ENCODE results near the gene ULK1. TPM values are rescaled to one million over a fixed set of nuclear protein-coding genes. Genes with fewer than 3 reads are reported as not detected.

The ULK1 gene
- total and polyA plus RNA-seq, 2 experiments from 2014 or later = 8.4 to 33.8 TPM

DNA sequence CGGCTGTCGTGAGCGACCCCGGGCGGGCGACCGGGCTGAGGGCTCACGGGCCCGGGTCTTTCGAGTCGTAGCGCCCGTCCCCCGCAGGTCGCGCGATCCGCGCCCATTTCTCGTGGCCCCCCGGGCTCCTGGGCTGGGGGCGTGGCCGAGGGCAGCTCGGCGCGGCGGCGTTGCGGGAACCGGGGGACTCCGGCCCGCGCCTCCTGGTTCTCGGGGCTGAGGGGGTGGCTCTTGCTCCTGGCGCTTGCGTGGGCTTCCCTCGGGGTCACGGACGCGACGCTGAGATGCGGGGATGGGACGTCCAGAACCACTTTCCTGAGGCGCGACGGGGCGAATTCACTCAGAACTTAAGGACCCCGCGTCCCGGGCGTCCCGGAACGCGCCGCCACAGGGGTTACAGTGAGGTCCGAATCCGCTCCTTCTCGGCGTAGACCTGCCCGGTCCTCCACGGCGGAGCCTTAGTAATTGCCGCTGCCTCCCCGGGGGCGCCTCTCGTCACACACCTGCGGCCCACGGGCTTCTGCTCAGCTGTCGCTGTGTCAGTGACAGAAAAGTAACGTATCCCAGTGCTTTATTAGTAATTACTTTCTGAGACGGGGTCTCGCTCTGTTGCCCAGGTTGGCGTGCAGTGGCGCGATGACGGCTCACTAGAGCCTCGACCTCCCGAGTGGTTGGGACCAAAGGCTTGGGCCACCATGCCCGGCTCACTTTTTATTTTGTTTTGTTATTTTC, 55.9 kb downstream of the ULK1 start:
- peak overlapping the region; percentile 88 for H3K4me2 ChIP-seq
- peak overlapping the region; percentile 91 for H3K4me3 ChIP-seq
- H4K20me1 ChIP-seq (replicated peaks; ENCODE audit: insufficient read depth) = peaks cover 31% of the 10 kb centered on the region
- peak overlapping the region; percentile 91 for H3K27ac Mint-ChIP-seq
- peak overlapping the region; percentile 18; the same call in 1 of the 2 replicates for H2AFZ ChIP-seq
- peak overlapping the region; percentile 89 for H3K4me3 Mint-ChIP-seq
- H3K9me3 Mint-ChIP-seq = no peaks in the 10 kb centered on the region
- no peaks in the 10 kb centered on the region for H3K36me3 ChIP-seq (ENCODE audit: insufficient read depth)
- peak; percentile 39 for DNase-seq (ENCODE audit: low spot score)
- no peaks in the 10 kb centered on the region for H3K27me3 ChIP-seq (ENCODE audit: insufficient read depth)
- H3K27ac ChIP-seq (ENCODE audit: low read depth) = no peak overlapping the region
- peaks cover 50% of the 10 kb centered on the region for H3K79me2 ChIP-seq (replicated peaks; ENCODE audit: insufficient read depth)
- H3F3A ChIP-seq (replicated peaks; ENCODE audit: low read depth) = peaks cover 16% of the 10 kb centered on the region
- peak; percentile 28 for ATAC-seq
- H3K27me3 Mint-ChIP-seq (ENCODE audit: insufficient read depth, low read depth, poor library complexity) = peaks cover 13% of the 10 kb centered on the region
- H3K4me1 ChIP-seq (ENCODE audit: insufficient read depth) = peaks cover 12% of the 10 kb centered on the region
- TF ChIP-seq JUNB (IDR thresholded peaks at IDR 0.05; ENCODE audit: unreplicated experiment) (no peak), CREB1 (CRISPR knock-in tag; IDR thresholded peaks at IDR 0.05; ENCODE audit: low read depth) (no peak), EZH2phosphoT487 (IDR thresholded peaks at IDR 0.05; ENCODE audit: unreplicated experiment) (no peak), ZNF331 (CRISPR knock-in tag; IDR thresholded peaks at IDR 0.05; ENCODE audit: low read depth) (no peak), STAT1 (IDR thresholded peaks at IDR 0.05; ENCODE audit: unreplicated experiment) (no peak), EZH2 (IDR thresholded peaks at IDR 0.05; ENCODE audit: low read depth, unreplicated experiment) (no peak), NANOG (IDR thresholded peaks at IDR 0.05; ENCODE audit: borderline replicate concordance) (no peak), ZNF114 (CRISPR knock-in tag; IDR thresholded peaks at IDR 0.05) (no peak), POLR2AphosphoS5 (IDR thresholded peaks at IDR 0.05; ENCODE audit: low read depth) (no peak)
- TF ChIP-seq, protein P1, sequence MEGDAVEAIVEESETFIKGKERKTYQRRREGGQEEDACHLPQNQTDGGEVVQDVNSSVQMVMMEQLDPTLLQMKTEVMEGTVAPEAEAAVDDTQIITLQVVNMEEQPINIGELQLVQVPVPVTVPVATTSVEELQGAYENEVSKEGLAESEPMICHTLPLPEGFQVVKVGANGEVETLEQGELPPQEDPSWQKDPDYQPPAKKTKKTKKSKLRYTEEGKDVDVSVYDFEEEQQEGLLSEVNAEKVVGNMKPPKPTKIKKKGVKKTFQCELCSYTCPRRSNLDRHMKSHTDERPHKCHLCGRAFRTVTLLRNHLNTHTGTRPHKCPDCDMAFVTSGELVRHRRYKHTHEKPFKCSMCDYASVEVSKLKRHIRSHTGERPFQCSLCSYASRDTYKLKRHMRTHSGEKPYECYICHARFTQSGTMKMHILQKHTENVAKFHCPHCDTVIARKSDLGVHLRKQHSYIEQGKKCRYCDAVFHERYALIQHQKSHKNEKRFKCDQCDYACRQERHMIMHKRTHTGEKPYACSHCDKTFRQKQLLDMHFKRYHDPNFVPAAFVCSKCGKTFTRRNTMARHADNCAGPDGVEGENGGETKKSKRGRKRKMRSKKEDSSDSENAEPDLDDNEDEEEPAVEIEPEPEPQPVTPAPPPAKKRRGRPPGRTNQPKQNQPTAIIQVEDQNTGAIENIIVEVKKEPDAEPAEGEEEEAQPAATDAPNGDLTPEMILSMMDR (conservative IDR thresholded peaks at IDR 0.05; ENCODE audit: low read depth in 2 of 2) = no peak
- TF ChIP-seq, protein P2, sequence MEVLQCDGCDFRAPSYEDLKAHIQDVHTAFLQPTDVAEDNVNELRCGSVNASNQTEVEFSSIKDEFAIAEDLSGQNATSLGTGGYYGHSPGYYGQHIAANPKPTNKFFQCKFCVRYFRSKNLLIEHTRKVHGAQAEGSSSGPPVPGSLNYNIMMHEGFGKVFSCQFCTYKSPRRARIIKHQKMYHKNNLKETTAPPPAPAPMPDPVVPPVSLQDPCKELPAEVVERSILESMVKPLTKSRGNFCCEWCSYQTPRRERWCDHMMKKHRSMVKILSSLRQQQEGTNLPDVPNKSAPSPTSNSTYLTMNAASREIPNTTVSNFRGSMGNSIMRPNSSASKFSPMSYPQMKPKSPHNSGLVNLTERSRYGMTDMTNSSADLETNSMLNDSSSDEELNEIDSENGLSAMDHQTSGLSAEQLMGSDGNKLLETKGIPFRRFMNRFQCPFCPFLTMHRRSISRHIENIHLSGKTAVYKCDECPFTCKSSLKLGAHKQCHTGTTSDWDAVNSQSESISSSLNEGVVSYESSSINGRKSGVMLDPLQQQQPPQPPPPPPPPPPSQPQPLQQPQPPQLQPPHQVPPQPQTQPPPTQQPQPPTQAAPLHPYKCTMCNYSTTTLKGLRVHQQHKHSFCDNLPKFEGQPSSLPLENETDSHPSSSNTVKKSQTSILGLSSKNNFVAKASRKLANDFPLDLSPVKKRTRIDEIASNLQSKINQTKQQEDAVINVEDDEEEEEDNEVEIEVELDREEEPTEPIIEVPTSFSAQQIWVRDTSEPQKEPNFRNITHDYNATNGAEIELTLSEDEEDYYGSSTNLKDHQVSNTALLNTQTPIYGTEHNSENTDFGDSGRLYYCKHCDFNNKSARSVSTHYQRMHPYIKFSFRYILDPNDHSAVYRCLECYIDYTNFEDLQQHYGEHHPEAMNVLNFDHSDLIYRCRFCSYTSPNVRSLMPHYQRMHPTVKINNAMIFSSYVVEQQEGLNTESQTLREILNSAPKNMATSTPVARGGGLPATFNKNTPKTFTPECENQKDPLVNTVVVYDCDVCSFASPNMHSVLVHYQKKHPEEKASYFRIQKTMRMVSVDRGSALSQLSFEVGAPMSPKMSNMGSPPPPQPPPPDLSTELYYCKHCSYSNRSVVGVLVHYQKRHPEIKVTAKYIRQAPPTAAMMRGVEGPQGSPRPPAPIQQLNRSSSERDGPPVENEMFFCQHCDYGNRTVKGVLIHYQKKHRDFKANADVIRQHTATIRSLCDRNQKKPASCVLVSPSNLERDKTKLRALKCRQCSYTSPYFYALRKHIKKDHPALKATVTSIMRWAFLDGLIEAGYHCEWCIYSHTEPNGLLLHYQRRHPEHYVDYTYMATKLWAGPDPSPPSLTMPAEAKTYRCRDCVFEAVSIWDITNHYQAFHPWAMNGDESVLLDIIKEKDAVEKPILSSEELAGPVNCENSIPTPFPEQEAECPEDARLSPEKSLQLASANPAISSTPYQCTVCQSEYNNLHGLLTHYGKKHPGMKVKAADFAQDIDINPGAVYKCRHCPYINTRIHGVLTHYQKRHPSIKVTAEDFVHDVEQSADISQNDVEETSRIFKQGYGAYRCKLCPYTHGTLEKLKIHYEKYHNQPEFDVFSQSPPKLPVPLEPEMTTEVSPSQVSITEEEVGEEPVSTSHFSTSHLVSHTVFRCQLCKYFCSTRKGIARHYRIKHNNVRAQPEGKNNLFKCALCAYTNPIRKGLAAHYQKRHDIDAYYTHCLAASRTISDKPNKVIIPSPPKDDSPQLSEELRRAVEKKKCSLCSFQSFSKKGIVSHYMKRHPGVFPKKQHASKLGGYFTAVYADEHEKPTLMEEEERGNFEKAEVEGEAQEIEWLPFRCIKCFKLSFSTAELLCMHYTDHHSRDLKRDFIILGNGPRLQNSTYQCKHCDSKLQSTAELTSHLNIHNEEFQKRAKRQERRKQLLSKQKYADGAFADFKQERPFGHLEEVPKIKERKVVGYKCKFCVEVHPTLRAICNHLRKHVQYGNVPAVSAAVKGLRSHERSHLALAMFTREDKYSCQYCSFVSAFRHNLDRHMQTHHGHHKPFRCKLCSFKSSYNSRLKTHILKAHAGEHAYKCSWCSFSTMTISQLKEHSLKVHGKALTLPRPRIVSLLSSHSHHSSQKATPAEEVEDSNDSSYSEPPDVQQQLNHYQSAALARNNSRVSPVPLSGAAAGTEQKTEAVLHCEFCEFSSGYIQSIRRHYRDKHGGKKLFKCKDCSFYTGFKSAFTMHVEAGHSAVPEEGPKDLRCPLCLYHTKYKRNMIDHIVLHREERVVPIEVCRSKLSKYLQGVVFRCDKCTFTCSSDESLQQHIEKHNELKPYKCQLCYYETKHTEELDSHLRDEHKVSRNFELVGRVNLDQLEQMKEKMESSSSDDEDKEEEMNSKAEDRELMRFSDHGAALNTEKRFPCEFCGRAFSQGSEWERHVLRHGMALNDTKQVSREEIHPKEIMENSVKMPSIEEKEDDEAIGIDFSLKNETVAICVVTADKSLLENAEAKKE (CRISPR knock-in tag; IDR thresholded peaks at IDR 0.05) = no peak
- TF ChIP-seq, protein P3, sequence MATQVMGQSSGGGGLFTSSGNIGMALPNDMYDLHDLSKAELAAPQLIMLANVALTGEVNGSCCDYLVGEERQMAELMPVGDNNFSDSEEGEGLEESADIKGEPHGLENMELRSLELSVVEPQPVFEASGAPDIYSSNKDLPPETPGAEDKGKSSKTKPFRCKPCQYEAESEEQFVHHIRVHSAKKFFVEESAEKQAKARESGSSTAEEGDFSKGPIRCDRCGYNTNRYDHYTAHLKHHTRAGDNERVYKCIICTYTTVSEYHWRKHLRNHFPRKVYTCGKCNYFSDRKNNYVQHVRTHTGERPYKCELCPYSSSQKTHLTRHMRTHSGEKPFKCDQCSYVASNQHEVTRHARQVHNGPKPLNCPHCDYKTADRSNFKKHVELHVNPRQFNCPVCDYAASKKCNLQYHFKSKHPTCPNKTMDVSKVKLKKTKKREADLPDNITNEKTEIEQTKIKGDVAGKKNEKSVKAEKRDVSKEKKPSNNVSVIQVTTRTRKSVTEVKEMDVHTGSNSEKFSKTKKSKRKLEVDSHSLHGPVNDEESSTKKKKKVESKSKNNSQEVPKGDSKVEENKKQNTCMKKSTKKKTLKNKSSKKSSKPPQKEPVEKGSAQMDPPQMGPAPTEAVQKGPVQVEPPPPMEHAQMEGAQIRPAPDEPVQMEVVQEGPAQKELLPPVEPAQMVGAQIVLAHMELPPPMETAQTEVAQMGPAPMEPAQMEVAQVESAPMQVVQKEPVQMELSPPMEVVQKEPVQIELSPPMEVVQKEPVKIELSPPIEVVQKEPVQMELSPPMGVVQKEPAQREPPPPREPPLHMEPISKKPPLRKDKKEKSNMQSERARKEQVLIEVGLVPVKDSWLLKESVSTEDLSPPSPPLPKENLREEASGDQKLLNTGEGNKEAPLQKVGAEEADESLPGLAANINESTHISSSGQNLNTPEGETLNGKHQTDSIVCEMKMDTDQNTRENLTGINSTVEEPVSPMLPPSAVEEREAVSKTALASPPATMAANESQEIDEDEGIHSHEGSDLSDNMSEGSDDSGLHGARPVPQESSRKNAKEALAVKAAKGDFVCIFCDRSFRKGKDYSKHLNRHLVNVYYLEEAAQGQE (IDR thresholded peaks at IDR 0.05; ENCODE audit: unreplicated experiment) = no peak
- TF ChIP-seq, protein P4, sequence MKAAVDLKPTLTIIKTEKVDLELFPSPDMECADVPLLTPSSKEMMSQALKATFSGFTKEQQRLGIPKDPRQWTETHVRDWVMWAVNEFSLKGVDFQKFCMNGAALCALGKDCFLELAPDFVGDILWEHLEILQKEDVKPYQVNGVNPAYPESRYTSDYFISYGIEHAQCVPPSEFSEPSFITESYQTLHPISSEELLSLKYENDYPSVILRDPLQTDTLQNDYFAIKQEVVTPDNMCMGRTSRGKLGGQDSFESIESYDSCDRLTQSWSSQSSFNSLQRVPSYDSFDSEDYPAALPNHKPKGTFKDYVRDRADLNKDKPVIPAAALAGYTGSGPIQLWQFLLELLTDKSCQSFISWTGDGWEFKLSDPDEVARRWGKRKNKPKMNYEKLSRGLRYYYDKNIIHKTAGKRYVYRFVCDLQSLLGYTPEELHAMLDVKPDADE (IDR thresholded peaks at IDR 0.05) = no peak
- H3K9me2 ChIP-seq (ENCODE audit: insufficient read depth) = no peaks in the 10 kb centered on the region
- peaks cover 8% of the 10 kb centered on the region for H3K4me1 Mint-ChIP-seq
- peaks cover 7% of the 10 kb centered on the region for H3K36me3 Mint-ChIP-seq (ENCODE audit: low read depth)
